A549 (cell line): ENCODE results near the gene COL4A6. TPM values are rescaled to one million over a fixed set of nuclear protein-coding genes. Genes with fewer than 3 reads are reported as not detected.
A peak's percentile ranks its signal among the peaks of the same experiment; 100 is the strongest.
"Not testable (repeated sequence)": the region's sequence is repeated elsewhere in the genome, so short reads cannot be mapped to it uniquely, and the experiment has no call there.

Experiments
- ATAC-seq, 2 experiments: fragments of 200-7000 bp in 1 of 2; fragments of >200 bp in 1 of 2; cut with Nextera tagmentation in 1 of 2; cut with Tn5 transposase in 1 of 2; 3 replicates each; pipeline versions ENCODE4 v1.8.0 to v1.9.1; 2018 to 2020; ENCODE audit warnings: mild to moderate bottlenecking in 1 of 2, moderate library complexity in 1 of 2
- CTCF ChIA-PET: fragments of 300-600 bp; sonication (Branson Sonifier 250); formaldehyde crosslinking; extraction: SDS; loops from one replicate; lab custom pipeline; 2021; ENCODE audit warnings: antibody characterized with exemption, inconsistent platforms; lab: Yijun Ruan, JAX
- POLR2A ChIA-PET: fragments of 350-600 bp; formaldehyde crosslinking; extraction: SDS; loops from one replicate; lab custom pipeline; 2021; ENCODE audit warnings: antibody characterized with exemption, inconsistent platforms; lab: Yijun Ruan, JAX
- DNase-seq, 2 experiments: peaks; one replicate each; pipeline versions ENCODE4 v3.0.0 to v3.0.0-alpha.2; 2011 to 2016; ENCODE audit warnings: low read depth in 1 of 2, low spot score in 1 of 2
- FAIRE-seq: peaks from 2 replicates; lab custom pipeline; 2011; peaks lifted over from hg19 to GRCh38; lab: Jason Lieb, UNC
- H3K27ac ChIP-seq, 2 experiments: fragments of >200 bp; sonication (Bioruptor Twin); formaldehyde crosslinking; 3 replicates each; pipeline ENCODE4 v1.5.1; 2016 to 2017
- H3K4me1 ChIP-seq: fragments of >200 bp; sonication (Bioruptor Twin); formaldehyde crosslinking; 3 replicates; pipeline ENCODE4 v1.6.1; 2016
- H3K4me2 ChIP-seq: fragments of >200 bp; sonication (Bioruptor Twin); formaldehyde crosslinking; 3 replicates; pipeline ENCODE4 v1.6.1; 2016
- H3K4me3 ChIP-seq: fragments of >200 bp; sonication (Bioruptor Twin); formaldehyde crosslinking; 3 replicates; pipeline ENCODE4 v1.5.1; 2016
- H3K9me3 ChIP-seq: fragments of >200 bp; sonication (Bioruptor Twin); formaldehyde crosslinking; 3 replicates; pipeline ENCODE4 v1.6.1; 2016
- BHLHE40 ChIP-seq: IDR thresholded peaks from 2 replicates; pipeline ENCODE4 v1.6.1; 2012; ENCODE audit warnings: low read depth, low read length, inconsistent platforms
- CBX2 ChIP-seq: fragments of 200-600 bp; sonication (generic); IDR thresholded peaks from 2 replicates; pipeline ENCODE4 v1.6.1; 2016; ENCODE audit warnings: low read depth, mild to moderate bottlenecking, borderline replicate concordance
- EHF ChIP-seq: fragments of 250-450 bp; sonication (Bioruptor Pico); IDR thresholded peaks from 2 replicates; pipeline ENCODE4 v1.5.0; 2020; ENCODE audit warnings: mild to moderate bottlenecking
- EHMT2 ChIP-seq: fragments of 200-600 bp; sonication (generic); IDR thresholded peaks from 2 replicates; pipeline ENCODE4 v1.6.1; 2016; ENCODE audit warnings: antibody characterized with exemption, low read depth, mild to moderate bottlenecking, moderate library complexity
- FOSL2 ChIP-seq, 2 experiments: fragments of 450-650 bp in 1 of 2; fragments of >200 bp in 1 of 2; sonication (Bioruptor Twin) in 1 of 2; formaldehyde crosslinking; IDR thresholded peaks; 2 replicates each; pipeline versions ENCODE4 v1.5.0 to v1.6.1; 2016 to 2020; ENCODE audit warnings: mild to moderate bottlenecking in 1 of 2, moderate library complexity in 1 of 2
- HEYL ChIP-seq: fragments of 250-450 bp; sonication (Bioruptor Pico); IDR thresholded peaks from 2 replicates; pipeline ENCODE4 v1.8.0; 2021; ENCODE audit warnings: mild to moderate bottlenecking, moderate library complexity
- HMGXB4 ChIP-seq: fragments of 250-450 bp; sonication (Bioruptor Pico); IDR thresholded peaks from 2 replicates; pipeline ENCODE4 v1.5.0; 2021; ENCODE audit warnings: mild to moderate bottlenecking, moderate library complexity, borderline replicate concordance
- HOXB13 ChIP-seq: fragments of 250-450 bp; sonication (Bioruptor Pico); IDR thresholded peaks from 2 replicates; pipeline ENCODE4 v1.5.0; 2020; ENCODE audit warnings: low read depth, mild to moderate bottlenecking, moderate library complexity
- HOXB5 ChIP-seq: fragments of 250-450 bp; sonication (Bioruptor Pico); IDR thresholded peaks from 2 replicates; pipeline ENCODE4 v1.5.0; 2020; ENCODE audit warnings: mild to moderate bottlenecking, moderate library complexity
- JUN ChIP-seq, 2 experiments: fragments of >200 bp; sonication (Bioruptor Twin); formaldehyde crosslinking; IDR thresholded peaks; 2 replicates in 1 of 2; 3 replicates in 1 of 2; pipeline ENCODE4 v1.6.1; 2016 to 2017
- JUNB ChIP-seq: fragments of >200 bp; sonication (Bioruptor Twin); formaldehyde crosslinking; IDR thresholded peaks from 2 replicates; pipeline ENCODE4 v1.6.1; 2016
- MAFK ChIP-seq: fragments of 450-650 bp; IDR thresholded peaks from 2 replicates; pipeline ENCODE4 v1.6.1; 2014; ENCODE audit not compliant: partially characterized antibody
- NFE2L2 ChIP-seq: fragments of 150-350 bp; conservative IDR thresholded peaks from 2 replicates; pipeline ENCODE4 v1.6.1; 2014; ENCODE audit warnings: low read length
- PHF8 ChIP-seq: fragments of 200-600 bp; sonication (generic); IDR thresholded peaks from 2 replicates; pipeline ENCODE4 v1.6.1; 2016; ENCODE audit warnings: low read depth, mild to moderate bottlenecking, antibody characterized with exemption, moderate library complexity, borderline replicate concordance
- POLR2AphosphoS2 ChIP-seq: conservative IDR thresholded peaks from 2 replicates; pipeline ENCODE4 v1.6.1; 2012; ENCODE audit warnings: low read length, improper control_type of control experiment, inconsistent platforms
- RAD21 ChIP-seq, 2 experiments: fragments of >200 bp in 1 of 2; sonication (Bioruptor Twin) in 1 of 2; formaldehyde crosslinking in 1 of 2; IDR thresholded peaks in 1 of 2; conservative IDR thresholded peaks in 1 of 2; 2 replicates in 1 of 2; 3 replicates in 1 of 2; pipeline ENCODE4 v1.6.1; 2012 to 2018; ENCODE audit warnings: inconsistent platforms in 1 of 2
- RARB ChIP-seq: fragments of 250-450 bp; sonication (Bioruptor Pico); IDR thresholded peaks from 2 replicates; pipeline ENCODE4 v1.8.0; 2021; ENCODE audit warnings: mild to moderate bottlenecking, moderate library complexity
- RNF2 ChIP-seq: fragments of 200-600 bp; sonication (generic); IDR thresholded peaks from 2 replicates; pipeline ENCODE4 v1.6.1; 2016; ENCODE audit warnings: low read depth, mild to moderate bottlenecking, antibody characterized with exemption, moderate library complexity, borderline replicate concordance
- SREBF2 ChIP-seq: fragments of 450-650 bp; IDR thresholded peaks from 2 replicates; pipeline ENCODE4 v1.6.1; 2014; ENCODE audit warnings: mild to moderate bottlenecking, moderate library complexity
- WGBS: methylation state at CpG from one replicate; pipeline ENCODE4 v1.1.6; 2017; ENCODE audit errors: missing lambda C conversion rate; 5-methylcytosine and 5-hydroxymethylcytosine counted together
- polyA plus RNA-seq, 4 experiments: library from polyadenylated mRNA; depleted of rRNA in 3 of 4; stranded (reverse); fragments of >200 nt; fragmentation: RNase III in 1 of 4; extraction: RNeasy Plus Mini Kit Qiagen cat#74134 plus additional on column Dnase treatment in 1 of 4; gene quantifications; 2 replicates in 3 of 4; 3 replicates in 1 of 4; pipeline ENCODE4 v1.2.3, GENCODE V29; 2011 to 2017
- TF ChIP-seq, protein P1 (sequence below): fragments of >200 bp; sonication (Bioruptor Twin); formaldehyde crosslinking; IDR thresholded peaks from 3 replicates; pipeline ENCODE4 v1.6.1; 2016
- TF ChIP-seq, protein P2 (sequence below): IDR thresholded peaks from 2 replicates; pipeline ENCODE4 v1.6.1; 2012
- TF ChIP-seq, protein P3 (sequence below): fragments of 450-650 bp; IDR thresholded peaks from 2 replicates; pipeline ENCODE4 v1.6.1; 2014; ENCODE audit warnings: antibody characterized with exemption
- TF ChIP-seq, protein P4 (sequence below): fragments of 150-350 bp; IDR thresholded peaks from 2 replicates; pipeline ENCODE4 v1.6.1; 2014; ENCODE audit warnings: low read depth, mild to moderate bottlenecking, low read length

The COL4A6 gene
- polyA plus RNA-seq, 2 of the 4 experiments (the other 2 are of a cell fraction): 13.0 to 19.8 TPM

DNA sequence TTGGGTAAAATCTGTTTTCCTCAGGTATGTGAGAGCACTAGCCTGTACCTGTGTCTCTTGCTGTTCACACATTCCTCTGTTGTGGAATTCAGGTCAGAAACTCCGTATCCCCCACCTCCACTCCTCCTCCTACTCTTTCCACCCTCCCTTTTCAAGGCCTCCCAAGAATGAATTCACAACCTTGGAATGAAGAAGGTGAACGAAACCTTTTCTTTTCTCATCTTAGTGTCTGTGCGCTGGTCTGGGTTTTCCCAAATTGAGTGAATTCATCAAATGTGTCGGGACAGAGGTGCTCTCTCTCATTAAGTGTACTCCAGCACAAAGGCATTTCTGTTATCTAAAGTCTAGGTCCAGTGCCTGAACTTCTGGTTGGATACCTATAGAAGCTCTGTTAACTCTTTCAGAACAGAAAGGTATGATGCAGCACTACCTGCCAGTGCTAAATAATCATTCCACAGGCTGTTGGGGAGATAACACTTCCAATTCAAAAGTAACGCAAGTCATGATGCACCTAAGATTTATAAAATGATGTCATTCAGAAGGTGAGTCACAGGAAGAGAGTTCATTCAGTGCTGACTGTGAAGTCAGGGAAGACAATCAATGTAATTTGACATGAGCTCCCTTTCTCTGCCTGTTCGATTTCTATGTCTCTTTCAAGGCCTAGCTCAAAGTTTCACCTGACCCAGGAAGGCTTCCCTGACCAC is 41.9 kb downstream of the COL4A6 start:
- POLR2A ChIA-PET: no interaction called here
- ATAC-seq (peak; percentile 68 to 69; a peak in 4 of 6 replicates), DNase-seq (peak in 1 of 2 experiments; percentile 69)
- peak; percentile 44; the same call in 1 of the 2 replicates for TF ChIP-seq NFE2L2
- TF ChIP-seq, protein P1, sequence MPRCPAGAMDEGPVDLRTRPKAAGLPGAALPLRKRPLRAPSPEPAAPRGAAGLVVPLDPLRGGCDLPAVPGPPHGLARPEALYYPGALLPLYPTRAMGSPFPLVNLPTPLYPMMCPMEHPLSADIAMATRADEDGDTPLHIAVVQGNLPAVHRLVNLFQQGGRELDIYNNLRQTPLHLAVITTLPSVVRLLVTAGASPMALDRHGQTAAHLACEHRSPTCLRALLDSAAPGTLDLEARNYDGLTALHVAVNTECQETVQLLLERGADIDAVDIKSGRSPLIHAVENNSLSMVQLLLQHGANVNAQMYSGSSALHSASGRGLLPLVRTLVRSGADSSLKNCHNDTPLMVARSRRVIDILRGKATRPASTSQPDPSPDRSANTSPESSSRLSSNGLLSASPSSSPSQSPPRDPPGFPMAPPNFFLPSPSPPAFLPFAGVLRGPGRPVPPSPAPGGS: no peak
- TF ChIP-seq HOXB5 (CRISPR knock-in tag): no peak; the same call in 1 of the 2 replicates
- no peak for TF ChIP-seq EHF
- TF ChIP-seq, protein P2, sequence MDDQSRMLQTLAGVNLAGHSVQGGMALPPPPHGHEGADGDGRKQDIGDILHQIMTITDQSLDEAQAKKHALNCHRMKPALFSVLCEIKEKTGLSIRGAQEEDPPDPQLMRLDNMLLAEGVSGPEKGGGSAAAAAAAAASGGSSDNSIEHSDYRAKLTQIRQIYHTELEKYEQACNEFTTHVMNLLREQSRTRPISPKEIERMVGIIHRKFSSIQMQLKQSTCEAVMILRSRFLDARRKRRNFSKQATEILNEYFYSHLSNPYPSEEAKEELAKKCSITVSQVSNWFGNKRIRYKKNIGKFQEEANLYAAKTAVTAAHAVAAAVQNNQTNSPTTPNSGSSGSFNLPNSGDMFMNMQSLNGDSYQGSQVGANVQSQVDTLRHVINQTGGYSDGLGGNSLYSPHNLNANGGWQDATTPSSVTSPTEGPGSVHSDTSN: no peak
- TF ChIP-seq FOSL2 (IDR thresholded peaks at IDR 0.05): 0 out of 2 replicates have a peak, but pooled peaks have one; percentile 32
- peak; percentile 81 for TF ChIP-seq FOSL2 (CRISPR knock-in tag; IDR thresholded peaks at IDR 0.05)
- no peak for TF ChIP-seq JUN (IDR thresholded peaks at IDR 0.05)
- peak; percentile 57 for TF ChIP-seq MAFK
- TF ChIP-seq JUNB: peak; percentile 37; the same call in 1 of the 2 replicates
- no peak for TF ChIP-seq EHMT2
- TF ChIP-seq, all 56 proteins: peak for 4
- 0 out of 3 replicates have a peak, but pooled peaks cover 3% of the 10 kb centered on the region for H3K9me3 ChIP-seq
- peaks cover 62% of the 10 kb centered on the region for H3K4me1 ChIP-seq
- CTCF ChIA-PET: no interaction called here
- no peak overlapping the region for H3K4me3 ChIP-seq
- peak overlapping the region; percentile 84 to 90 for H3K27ac ChIP-seq
- peak overlapping the region; percentile 74 for H3K4me2 ChIP-seq
- FAIRE-seq: peak; percentile 98
- WGBS: 11% methylated on average over 6 of the region's 6 CpGs

- H3K4me3 ChIP-seq, H3K9me3 ChIP-seq, DNase-seq, POLR2A ChIA-PET, H3K4me2 ChIP-seq, ATAC-seq, FAIRE-seq, H3K27ac ChIP-seq: not testable (repeated sequence)
- CTCF ChIA-PET: interaction anchor here (0.6 kb wide), 1 partner anchor 33 kb away, joined by 3 read pairs; no protein-coding TSS in a partner anchor
- WGBS: 69% methylated on average over 2 of the region's 9 CpGs
- peaks cover 13% of the 10 kb centered on the region for H3K4me1 ChIP-seq
Observed at GRCh38 chrX:108390976-108391717, 47.1 kb downstream of the COL4A6 start.

DNA sequence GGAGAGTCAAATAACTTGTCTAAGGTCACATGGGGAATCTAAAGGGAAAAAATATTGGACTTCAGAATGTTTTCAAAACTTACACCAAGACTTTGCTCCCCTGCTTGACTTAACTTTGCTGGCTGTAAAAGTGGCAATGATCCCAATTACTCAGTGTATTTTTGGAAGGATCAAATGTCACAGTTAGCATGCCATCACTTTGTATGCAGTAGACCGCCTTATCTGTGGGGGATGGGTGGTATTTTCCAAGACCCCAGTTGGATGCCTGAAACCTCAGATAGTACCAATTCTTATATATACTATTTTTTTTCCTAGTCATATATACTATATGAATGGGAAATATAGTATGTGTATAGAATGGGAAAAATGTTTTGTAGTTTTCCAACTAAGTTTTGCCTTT is 53.4 kb downstream of the COL4A6 start:
- ATAC-seq: no peak
- H3K4me3 ChIP-seq: no peak overlapping the region
- no peak overlapping the region for H3K27ac ChIP-seq
- no peaks in the 10 kb centered on the region for H3K4me1 ChIP-seq
- TF ChIP-seq, protein P3, sequence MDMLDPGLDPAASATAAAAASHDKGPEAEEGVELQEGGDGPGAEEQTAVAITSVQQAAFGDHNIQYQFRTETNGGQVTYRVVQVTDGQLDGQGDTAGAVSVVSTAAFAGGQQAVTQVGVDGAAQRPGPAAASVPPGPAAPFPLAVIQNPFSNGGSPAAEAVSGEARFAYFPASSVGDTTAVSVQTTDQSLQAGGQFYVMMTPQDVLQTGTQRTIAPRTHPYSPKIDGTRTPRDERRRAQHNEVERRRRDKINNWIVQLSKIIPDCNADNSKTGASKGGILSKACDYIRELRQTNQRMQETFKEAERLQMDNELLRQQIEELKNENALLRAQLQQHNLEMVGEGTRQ: no peak
- TF ChIP-seq HMGXB4 (no peak), JUNB (no peak), RARB (CRISPR knock-in tag) (no peak), BHLHE40 (no peak), CBX2 (no peak), PHF8 (no peak), POLR2AphosphoS2 (no peak), HOXB13 (CRISPR knock-in tag) (no peak), SREBF2 (no peak), HEYL (CRISPR knock-in tag) (no peak), RNF2 (no peak), RAD21 (conservative IDR thresholded peaks at IDR 0.05 in 1 of 2, IDR thresholded peaks at IDR 0.05 in 1 of 2) (no peak)
- TF ChIP-seq, protein P4, sequence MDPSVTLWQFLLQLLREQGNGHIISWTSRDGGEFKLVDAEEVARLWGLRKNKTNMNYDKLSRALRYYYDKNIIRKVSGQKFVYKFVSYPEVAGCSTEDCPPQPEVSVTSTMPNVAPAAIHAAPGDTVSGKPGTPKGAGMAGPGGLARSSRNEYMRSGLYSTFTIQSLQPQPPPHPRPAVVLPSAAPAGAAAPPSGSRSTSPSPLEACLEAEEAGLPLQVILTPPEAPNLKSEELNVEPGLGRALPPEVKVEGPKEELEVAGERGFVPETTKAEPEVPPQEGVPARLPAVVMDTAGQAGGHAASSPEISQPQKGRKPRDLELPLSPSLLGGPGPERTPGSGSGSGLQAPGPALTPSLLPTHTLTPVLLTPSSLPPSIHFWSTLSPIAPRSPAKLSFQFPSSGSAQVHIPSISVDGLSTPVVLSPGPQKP: no peak
- 69% methylated on average over 1 of the region's 1 CpG for WGBS
- DNase-seq: no peak
- FAIRE-seq: no peak
- ChIA-PET CTCF (no interaction called here), POLR2A (no interaction called here)
- no peaks in the 10 kb centered on the region for H3K9me3 ChIP-seq
- no peak overlapping the region for H3K4me2 ChIP-seq
